Measurements from ENCODE around the gene NDST4.

Gene NDST4

DNA sequence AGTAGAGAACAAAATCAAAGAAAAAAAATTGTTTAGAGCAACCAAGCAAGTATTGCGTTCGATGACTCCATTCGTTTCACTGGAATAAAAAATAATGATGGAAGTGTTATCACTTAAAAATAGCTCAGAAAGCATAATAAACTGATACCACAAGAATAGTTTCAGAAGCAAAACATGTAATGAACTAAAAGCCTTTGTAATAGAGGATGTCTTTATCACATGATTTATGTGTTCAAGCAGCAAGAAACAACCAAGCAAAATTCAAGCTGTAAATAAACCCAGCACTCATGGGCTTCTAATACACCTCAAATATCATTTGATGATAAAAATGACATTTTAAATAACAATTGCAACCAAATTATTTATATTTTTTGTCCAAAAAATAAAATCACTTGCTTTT lies 192.2 kb downstream of the NDST4 start:
- DNase-seq (ENCODE audit: low spot score): no peak
- TF ChIP-seq, protein P1, sequence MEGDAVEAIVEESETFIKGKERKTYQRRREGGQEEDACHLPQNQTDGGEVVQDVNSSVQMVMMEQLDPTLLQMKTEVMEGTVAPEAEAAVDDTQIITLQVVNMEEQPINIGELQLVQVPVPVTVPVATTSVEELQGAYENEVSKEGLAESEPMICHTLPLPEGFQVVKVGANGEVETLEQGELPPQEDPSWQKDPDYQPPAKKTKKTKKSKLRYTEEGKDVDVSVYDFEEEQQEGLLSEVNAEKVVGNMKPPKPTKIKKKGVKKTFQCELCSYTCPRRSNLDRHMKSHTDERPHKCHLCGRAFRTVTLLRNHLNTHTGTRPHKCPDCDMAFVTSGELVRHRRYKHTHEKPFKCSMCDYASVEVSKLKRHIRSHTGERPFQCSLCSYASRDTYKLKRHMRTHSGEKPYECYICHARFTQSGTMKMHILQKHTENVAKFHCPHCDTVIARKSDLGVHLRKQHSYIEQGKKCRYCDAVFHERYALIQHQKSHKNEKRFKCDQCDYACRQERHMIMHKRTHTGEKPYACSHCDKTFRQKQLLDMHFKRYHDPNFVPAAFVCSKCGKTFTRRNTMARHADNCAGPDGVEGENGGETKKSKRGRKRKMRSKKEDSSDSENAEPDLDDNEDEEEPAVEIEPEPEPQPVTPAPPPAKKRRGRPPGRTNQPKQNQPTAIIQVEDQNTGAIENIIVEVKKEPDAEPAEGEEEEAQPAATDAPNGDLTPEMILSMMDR (IDR thresholded peaks at IDR 0.05; ENCODE audit: extremely low read depth, missing control alignments): no peak

DNA sequence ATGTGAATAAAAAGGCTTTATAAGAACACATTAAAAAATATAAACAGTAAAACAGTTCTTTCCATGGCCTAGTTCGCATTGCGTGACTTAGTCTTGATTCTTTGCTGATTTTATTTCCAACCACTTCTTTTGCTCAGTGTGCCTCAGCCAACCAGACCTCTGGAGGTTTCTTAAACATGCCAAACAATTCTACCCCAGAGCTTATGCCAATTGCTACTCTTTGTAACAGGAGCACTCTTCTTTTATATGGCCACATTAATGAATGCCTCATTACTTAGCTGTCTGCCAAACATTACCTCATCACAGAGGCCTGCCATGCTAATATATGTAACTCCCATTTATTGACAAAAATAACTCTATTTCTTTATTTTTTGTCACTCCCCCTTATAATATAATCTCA lies 202.3 kb downstream of the NDST4 start:
- TF ChIP-seq, protein P1 (IDR thresholded peaks at IDR 0.05; ENCODE audit: extremely low read depth, missing control alignments): no peak
- no peak for DNase-seq (ENCODE audit: low spot score)

DNA sequence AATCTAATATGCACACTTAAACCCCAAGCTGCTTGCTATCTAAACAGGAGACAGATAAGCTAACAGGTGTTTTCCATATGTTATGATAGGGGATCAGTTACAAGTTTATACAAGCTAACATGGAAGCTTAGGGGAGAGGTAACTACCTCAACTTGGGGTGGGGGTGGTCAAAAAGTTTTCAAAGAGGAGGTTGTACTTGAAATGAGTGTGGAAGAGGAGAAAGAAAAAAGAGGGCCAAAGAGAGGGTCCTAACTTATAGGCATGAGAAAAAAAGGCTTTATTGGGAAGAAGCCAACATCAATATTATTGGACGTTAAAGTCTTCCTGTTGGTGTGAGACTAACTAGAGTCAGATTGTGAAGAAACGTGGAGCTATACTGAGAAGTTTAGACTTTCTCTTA lies 205.9 kb downstream of the NDST4 start:
- TF ChIP-seq, protein P1 (IDR thresholded peaks at IDR 0.05; ENCODE audit: extremely low read depth, missing control alignments): no peak
- no peak for DNase-seq (ENCODE audit: low spot score)

DNA sequence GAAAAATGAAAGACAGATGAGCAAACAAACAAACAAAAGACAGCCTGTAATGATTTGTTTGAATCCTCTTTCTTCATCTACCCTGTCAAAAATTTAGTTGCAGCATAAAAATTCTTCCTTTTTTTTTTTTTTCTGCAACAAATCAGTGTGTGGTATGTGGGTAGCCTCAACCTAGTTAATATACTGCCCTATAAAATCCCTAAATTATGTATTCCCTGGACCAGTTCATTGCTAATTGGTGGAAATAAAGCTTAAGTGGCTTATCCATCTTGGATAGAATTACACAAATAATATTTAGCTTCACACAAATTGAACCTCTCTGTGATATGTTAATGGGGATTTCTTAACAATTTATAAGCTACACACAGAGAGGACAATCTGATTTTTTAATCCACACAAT lies 208.4 kb downstream of the NDST4 start:
- DNase-seq (ENCODE audit: low spot score): no peak

DNA sequence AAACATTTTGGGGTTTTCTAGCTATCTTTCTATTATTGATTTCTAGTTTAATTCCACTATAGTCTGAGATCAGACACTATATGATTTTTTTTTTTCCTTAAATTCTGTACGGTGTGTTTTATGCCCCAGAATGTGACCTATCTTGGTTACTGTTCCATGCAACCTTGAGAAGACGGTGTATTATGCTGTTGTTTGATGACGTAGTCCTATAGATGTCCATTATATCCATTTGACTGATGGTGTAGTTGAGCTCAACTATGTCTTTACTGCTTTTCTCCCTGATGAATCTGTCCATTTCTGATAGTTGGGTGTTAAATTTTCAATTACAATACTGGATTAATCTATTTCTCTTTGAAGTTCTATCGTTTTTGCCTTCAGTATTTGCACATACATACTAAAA lies 212.5 kb downstream of the NDST4 start:
- TF ChIP-seq, protein P1 (IDR thresholded peaks at IDR 0.05; ENCODE audit: extremely low read depth, missing control alignments): no peak
- DNase-seq (ENCODE audit: low spot score): no peak

More for the DNA sequence above, 208.4 kb downstream of the NDST4 start:
- TF ChIP-seq, protein P1 (IDR thresholded peaks at IDR 0.05; ENCODE audit: extremely low read depth, missing control alignments): no peak

DNA sequence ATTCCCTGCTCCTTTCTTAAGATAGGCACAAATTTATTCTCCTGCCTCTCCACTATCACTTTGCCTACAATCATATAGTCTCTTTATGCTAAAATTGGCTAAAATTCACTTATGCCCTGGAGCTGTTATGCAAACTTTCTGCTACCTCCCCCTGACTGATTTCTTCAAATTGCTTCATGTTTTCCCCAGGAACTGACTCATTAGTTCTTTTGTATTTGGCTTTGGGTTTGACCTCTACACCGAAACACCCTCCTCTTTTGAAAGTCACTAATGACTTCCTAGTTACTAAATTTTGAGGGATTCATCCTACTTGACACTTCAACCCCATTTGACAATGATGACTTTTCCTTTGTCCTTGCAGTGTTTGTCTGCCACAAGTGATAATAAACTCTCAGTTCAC lies 222.6 kb downstream of the NDST4 start:
- TF ChIP-seq, protein P1 (IDR thresholded peaks at IDR 0.05; ENCODE audit: extremely low read depth, missing control alignments): no peak
- no peak for DNase-seq (ENCODE audit: low spot score)

DNA sequence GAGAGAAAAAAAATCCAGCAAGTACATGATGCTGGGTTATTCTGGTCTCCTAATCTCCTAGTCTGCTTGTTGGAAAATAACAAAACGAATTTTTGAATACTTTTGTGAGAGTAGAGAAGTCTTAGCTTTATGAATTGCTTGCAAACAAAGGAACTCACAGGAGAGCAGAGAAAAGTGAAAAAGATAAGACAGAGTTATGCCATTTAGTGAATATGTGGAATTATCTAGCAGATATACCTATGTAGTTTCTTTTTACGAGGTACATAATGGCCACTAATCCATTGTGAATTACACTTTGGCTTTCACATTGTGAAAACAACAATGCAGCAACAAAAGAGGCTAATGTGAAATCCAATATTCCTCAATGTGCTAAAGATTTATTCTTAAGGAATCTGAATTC lies 226.7 kb downstream of the NDST4 start:
- TF ChIP-seq, protein P1 (IDR thresholded peaks at IDR 0.05; ENCODE audit: extremely low read depth, missing control alignments): no peak
- DNase-seq (ENCODE audit: low spot score): no peak
